Measurements from ENCODE around the gene CRISPLD2.
"Not testable (repeated sequence)": the region's sequence is repeated elsewhere in the genome, so short reads cannot be mapped to it uniquely, and the experiment has no call there.

Gene CRISPLD2

GRCh38 chr16:84868328-84868727, 48.5 kb downstream of the CRISPLD2 start:
- no peak for TF ChIP-seq CTCF (IDR thresholded peaks at IDR 0.05; ENCODE audit: borderline replicate concordance, insufficient read depth, low read depth, low read length)
- H3K4me3 ChIP-seq (ENCODE audit: low read depth, low read length) = no peak overlapping the region

GRCh38 chr16:84868829-84869472, 49.2 kb downstream of the CRISPLD2 start:
- TF ChIP-seq CTCF (IDR thresholded peaks at IDR 0.05; ENCODE audit: borderline replicate concordance, insufficient read depth, low read depth, low read length) = no peak
- no peak overlapping the region for H3K4me3 ChIP-seq (ENCODE audit: low read depth, low read length)

DNA sequence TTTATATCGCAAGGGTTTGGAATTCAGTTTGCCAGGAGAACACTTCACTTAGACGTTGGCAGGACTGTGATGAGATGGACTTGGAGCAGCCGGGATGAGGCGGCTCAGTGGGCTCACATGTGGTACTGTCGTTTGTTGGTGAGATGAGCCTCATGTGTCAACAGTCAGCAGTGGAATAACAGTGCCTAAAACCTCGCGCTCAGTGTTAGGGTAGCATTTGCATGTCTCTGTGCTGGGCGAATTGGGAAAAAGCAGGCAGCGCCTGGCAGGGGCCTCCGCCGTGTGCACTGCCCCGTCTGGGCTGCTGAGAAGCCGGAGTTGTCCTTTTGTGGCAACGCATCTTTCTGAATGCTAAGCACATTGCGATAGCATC, 49.7 kb downstream of the CRISPLD2 start:
- TF ChIP-seq CTCF (IDR thresholded peaks at IDR 0.05; ENCODE audit: borderline replicate concordance, insufficient read depth, low read depth, low read length) = no peak
- no peak overlapping the region for H3K4me3 ChIP-seq (ENCODE audit: low read depth, low read length)

DNA sequence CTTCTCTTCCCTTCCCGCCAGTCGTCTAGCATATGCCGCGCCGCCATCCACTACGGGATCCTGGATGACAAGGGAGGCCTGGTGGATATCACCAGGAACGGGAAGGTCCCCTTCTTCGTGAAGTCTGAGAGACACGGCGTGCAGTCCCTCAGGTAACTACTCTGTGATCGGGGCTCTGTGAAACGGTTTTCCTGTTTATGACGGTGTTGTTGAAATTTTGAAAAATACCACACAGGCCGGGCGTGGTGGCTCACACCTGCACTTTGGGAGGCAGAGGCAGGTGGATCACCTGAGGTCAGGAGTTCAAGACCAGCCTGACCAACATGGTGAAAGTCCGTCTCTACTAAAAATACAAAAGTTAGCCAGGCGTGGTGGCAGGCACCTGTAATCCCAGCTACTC, 53.2 kb downstream of the CRISPLD2 start:
- H3K4me3 ChIP-seq (ENCODE audit: low read depth, low read length) = not testable (repeated sequence)

DNA sequence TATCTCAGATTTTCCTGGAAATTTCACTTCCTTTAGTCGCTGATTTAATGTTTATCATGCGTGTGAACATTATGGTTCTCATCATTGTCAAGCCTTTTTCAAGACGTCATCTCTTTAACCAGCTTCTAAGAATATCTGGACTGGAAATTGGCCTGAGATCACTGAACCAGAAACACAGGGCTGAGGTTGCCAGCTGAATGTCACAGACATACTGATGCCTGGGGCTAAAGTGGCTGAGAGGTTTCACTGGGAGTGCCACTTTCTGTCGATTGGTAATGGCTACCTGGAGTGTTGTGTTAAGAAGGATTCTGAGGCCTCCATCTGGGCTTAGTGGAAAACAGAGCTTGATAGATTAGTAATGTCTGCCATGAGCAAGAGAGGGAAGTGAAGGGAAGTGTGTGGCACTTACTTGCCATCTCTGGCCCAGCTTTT, 54.2 kb downstream of the CRISPLD2 start:
- no peak overlapping the region for H3K4me3 ChIP-seq (ENCODE audit: low read depth, low read length)
- no peak for TF ChIP-seq CTCF (IDR thresholded peaks at IDR 0.05; ENCODE audit: borderline replicate concordance, insufficient read depth, low read depth, low read length)

DNA sequence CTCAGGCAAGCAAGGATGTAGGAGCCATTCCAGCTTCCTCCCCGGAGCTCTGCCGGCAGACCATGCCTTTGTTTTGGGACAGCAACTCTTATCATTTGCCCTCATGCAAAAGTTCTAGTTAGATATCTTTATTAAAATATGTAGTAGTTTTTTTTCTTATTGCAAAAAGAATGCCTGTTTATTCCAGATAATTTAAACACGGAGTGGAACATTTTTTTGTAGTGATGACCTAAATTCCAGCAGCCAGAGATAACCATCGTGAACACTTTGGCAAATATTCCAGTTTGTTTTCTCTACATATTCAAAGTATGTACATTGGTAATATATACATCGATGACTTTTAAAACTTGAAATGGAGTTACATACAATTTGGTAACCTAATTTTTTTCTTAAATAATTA, 54.8 kb downstream of the CRISPLD2 start:
- H3K4me3 ChIP-seq (ENCODE audit: low read depth, low read length) = no peak overlapping the region
- no peak for TF ChIP-seq CTCF (IDR thresholded peaks at IDR 0.05; ENCODE audit: borderline replicate concordance, insufficient read depth, low read depth, low read length)

GRCh38 chr16:84874983-84875382, 55.2 kb downstream of the CRISPLD2 start:
- H3K4me3 ChIP-seq (ENCODE audit: low read depth, low read length) = no peak overlapping the region
- TF ChIP-seq CTCF (IDR thresholded peaks at IDR 0.05; ENCODE audit: borderline replicate concordance, insufficient read depth, low read depth, low read length) = no peak

GRCh38 chr16:84875846-84876245, 56.1 kb downstream of the CRISPLD2 start:
- no peak for TF ChIP-seq CTCF (IDR thresholded peaks at IDR 0.05; ENCODE audit: borderline replicate concordance, insufficient read depth, low read depth, low read length)
- H3K4me3 ChIP-seq (ENCODE audit: low read depth, low read length) = no peak overlapping the region

Measured in GM12875 (cell line).